Neural cell (in vitro differentiated cells): ENCODE measurements around the gene CASZ1. TPM values are rescaled to one million over a fixed set of nuclear protein-coding genes. Genes with fewer than 3 reads are reported as not detected.

Experiments used
- H2AFZ ChIP-seq: fragments of 200-600, 300-800 bp; sonication (generic), shearing (Covaris generic); 2 replicates; pipeline ENCODE4 v1.6.0; 2014; ENCODE audit warnings: low read depth, mild to moderate bottlenecking, antibody characterized with exemption, low read length, moderate library complexity
- H3F3A ChIP-seq: fragments of 200-600 bp; shearing (Covaris generic); 2 replicates; pipeline ENCODE4 v1.6.1; 2016; ENCODE audit warnings: mild to moderate bottlenecking, moderate library complexity, mixed read lengths, antibody characterized with exemption, low read length; ENCODE audit not compliant: insufficient read depth, poor library complexity, severe bottlenecking
- H3K27ac ChIP-seq: fragments of 200-600, 300-800 bp; sonication (generic), shearing (Covaris generic); 2 replicates; pipeline ENCODE4 v1.5.1; 2014; ENCODE audit warnings: mild to moderate bottlenecking, low read length, moderate library complexity
- H3K27me3 ChIP-seq: fragments of 300-800, 200-600 bp; sonication (generic), shearing (Covaris generic); 2 replicates; pipeline ENCODE4 v1.6.0; 2014; ENCODE audit warnings: mild to moderate bottlenecking, low read depth, low read length, moderate library complexity; ENCODE audit not compliant: insufficient read depth
- H3K36me3 ChIP-seq: fragments of 300-800, 200-600 bp; sonication (generic), shearing (Covaris generic); 2 replicates; pipeline ENCODE4 v1.5.1; 2014; ENCODE audit warnings: mild to moderate bottlenecking, antibody characterized with exemption, low read length, moderate library complexity; ENCODE audit not compliant: insufficient read depth
- H3K4me2 ChIP-seq: fragments of 300-800, 200-600 bp; sonication (generic), shearing (Covaris generic); 2 replicates; pipeline ENCODE4 v1.6.0; 2014; ENCODE audit warnings: mild to moderate bottlenecking, low read length
- H3K4me3 ChIP-seq: fragments of 300-800, 200-600 bp; sonication (generic), shearing (Covaris generic); 2 replicates; pipeline ENCODE4 v1.5.1; 2014; ENCODE audit warnings: mild to moderate bottlenecking, low read length, moderate library complexity
- H3K79me2 ChIP-seq: fragments of 200-600 bp; shearing (Covaris generic); replicated peaks from 2 replicates; pipeline ENCODE4 v1.6.0; 2014; ENCODE audit warnings: mild to moderate bottlenecking, low read length, moderate library complexity; ENCODE audit not compliant: insufficient read depth
- H3K9ac ChIP-seq: fragments of 300-800, 200-600 bp; sonication (generic), shearing (Covaris generic); 2 replicates; pipeline ENCODE4 v1.6.1; 2016; ENCODE audit warnings: mild to moderate bottlenecking, low read length, mixed read lengths
- H3K9me2 ChIP-seq: fragments of 200-600 bp; shearing (Covaris generic); 2 replicates; pipeline ENCODE4 v1.6.1; 2016; ENCODE audit warnings: mild to moderate bottlenecking, low read length, mixed read lengths; ENCODE audit not compliant: insufficient read depth
- H3K9me3 ChIP-seq: fragments of 200-600, 300-800 bp; sonication (generic), shearing (Covaris generic); 2 replicates; pipeline ENCODE4 v1.6.1; 2016; ENCODE audit warnings: mild to moderate bottlenecking, mixed run types, low read length, moderate library complexity, mixed read lengths
- H4K20me1 ChIP-seq: fragments of 200-600 bp; shearing (Covaris generic); 2 replicates; pipeline ENCODE4 v1.6.1; 2016; ENCODE audit warnings: mild to moderate bottlenecking, mixed run types; ENCODE audit not compliant: insufficient read depth
- EP300 ChIP-seq: fragments of 450-650 bp; conservative IDR thresholded peaks from 2 replicates; pipeline ENCODE4 v1.6.1; 2014; ENCODE audit warnings: antibody characterized with exemption, mild to moderate bottlenecking, moderate library complexity; ENCODE audit not compliant: poor library complexity, severe bottlenecking
- EZH2 ChIP-seq: fragments of 200-600, 300-800 bp; shearing (Covaris generic), sonication (generic); IDR thresholded peaks from 2 replicates; pipeline ENCODE4 v1.6.1; 2014; ENCODE audit warnings: antibody characterized with exemption, low read length, borderline replicate concordance, mild to moderate bottlenecking; ENCODE audit not compliant: insufficient read depth, poor library complexity, severe bottlenecking
- MXI1 ChIP-seq: fragments of 450-650 bp; conservative IDR thresholded peaks from 2 replicates; pipeline ENCODE4 v1.6.1; 2014; ENCODE audit warnings: antibody characterized with exemption, mild to moderate bottlenecking; ENCODE audit not compliant: poor library complexity, severe bottlenecking
- POLR2AphosphoS5 ChIP-seq: IDR thresholded peaks from 2 replicates; pipeline ENCODE4 v1.6.1; 2012
- RAD21 ChIP-seq: fragments of 450-650 bp; conservative IDR thresholded peaks from 2 replicates; pipeline ENCODE4 v1.6.1; 2014; ENCODE audit warnings: antibody characterized with exemption, mild to moderate bottlenecking, moderate library complexity
- SMC3 ChIP-seq: fragments of 450-650 bp; conservative IDR thresholded peaks from 2 replicates; pipeline ENCODE4 v1.6.1; 2014; ENCODE audit warnings: antibody characterized with exemption, mild to moderate bottlenecking, moderate library complexity; ENCODE audit not compliant: poor library complexity
- TAF1 ChIP-seq: IDR thresholded peaks from 2 replicates; pipeline ENCODE4 v1.6.1; 2012; ENCODE audit warnings: low read depth
- polyA plus RNA-seq: library from polyadenylated mRNA; depleted of rRNA; stranded (reverse); fragments of >200 nt; gene quantifications from 2 replicates; pipeline ENCODE4 v1.2.3, GENCODE V29; 2014
- TF ChIP-seq, protein P1 (sequence below): IDR thresholded peaks from 2 replicates; pipeline ENCODE4 v1.6.1; 2012; ENCODE audit warnings: borderline replicate concordance
- TF ChIP-seq, protein P2 (sequence below): fragments of 450-650 bp; IDR thresholded peaks from 2 replicates; pipeline ENCODE4 v1.5.1; 2014; ENCODE audit warnings: antibody characterized with exemption, mild to moderate bottlenecking, moderate library complexity; ENCODE audit not compliant: poor library complexity, severe bottlenecking

Gene CASZ1
- polyA plus RNA-seq, 1 donor from 2014 or later: 0.27 TPM

DNA sequence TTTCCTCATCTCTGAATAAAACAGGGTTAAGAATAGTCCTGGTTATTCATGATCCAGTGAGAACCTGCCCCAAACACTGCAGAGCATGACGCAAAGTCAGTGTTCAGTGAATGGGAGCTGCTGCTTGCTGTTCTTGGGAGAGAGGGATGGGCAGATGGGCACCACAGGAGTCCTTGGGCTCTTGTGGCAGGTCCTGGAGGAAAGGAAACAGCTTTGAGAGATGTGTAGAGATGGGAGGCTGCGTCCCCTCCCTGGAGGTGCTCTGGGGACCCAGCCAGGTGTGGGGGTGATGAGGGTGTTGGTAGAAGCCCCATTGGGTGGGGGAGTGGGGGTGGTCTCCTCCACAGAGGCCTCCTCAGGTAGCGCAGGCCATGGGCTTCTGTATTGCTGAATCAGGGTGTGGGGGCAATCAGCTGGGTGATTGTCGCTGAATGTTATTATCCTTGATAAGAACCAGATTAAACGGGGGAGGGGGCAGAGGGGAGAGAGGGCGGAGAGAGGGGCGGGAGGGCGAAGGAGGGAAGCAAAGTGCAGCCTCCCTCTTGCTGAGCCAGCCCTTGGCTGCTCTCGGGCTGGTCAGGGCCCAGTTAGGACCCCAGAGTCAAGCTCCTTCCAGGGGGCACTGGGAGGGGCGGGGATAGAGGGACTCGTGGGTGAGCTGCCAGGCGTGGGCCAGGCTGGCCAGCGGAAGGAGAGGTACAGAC, 22.9 kb upstream of the CASZ1 start:
- H3K9ac ChIP-seq: no peak overlapping the region
- H3K9me3 ChIP-seq: no peaks in the 10 kb centered on the region
- H3K27ac ChIP-seq: no peak overlapping the region
- H3K27me3 ChIP-seq: no peaks in the 10 kb centered on the region
- TF ChIP-seq, protein P1, sequence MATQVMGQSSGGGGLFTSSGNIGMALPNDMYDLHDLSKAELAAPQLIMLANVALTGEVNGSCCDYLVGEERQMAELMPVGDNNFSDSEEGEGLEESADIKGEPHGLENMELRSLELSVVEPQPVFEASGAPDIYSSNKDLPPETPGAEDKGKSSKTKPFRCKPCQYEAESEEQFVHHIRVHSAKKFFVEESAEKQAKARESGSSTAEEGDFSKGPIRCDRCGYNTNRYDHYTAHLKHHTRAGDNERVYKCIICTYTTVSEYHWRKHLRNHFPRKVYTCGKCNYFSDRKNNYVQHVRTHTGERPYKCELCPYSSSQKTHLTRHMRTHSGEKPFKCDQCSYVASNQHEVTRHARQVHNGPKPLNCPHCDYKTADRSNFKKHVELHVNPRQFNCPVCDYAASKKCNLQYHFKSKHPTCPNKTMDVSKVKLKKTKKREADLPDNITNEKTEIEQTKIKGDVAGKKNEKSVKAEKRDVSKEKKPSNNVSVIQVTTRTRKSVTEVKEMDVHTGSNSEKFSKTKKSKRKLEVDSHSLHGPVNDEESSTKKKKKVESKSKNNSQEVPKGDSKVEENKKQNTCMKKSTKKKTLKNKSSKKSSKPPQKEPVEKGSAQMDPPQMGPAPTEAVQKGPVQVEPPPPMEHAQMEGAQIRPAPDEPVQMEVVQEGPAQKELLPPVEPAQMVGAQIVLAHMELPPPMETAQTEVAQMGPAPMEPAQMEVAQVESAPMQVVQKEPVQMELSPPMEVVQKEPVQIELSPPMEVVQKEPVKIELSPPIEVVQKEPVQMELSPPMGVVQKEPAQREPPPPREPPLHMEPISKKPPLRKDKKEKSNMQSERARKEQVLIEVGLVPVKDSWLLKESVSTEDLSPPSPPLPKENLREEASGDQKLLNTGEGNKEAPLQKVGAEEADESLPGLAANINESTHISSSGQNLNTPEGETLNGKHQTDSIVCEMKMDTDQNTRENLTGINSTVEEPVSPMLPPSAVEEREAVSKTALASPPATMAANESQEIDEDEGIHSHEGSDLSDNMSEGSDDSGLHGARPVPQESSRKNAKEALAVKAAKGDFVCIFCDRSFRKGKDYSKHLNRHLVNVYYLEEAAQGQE: no peak
- TF ChIP-seq MXI1 (no peak), RAD21 (no peak), EZH2 (no peak), EP300 (no peak), POLR2AphosphoS5 (no peak), SMC3 (no peak), TAF1 (no peak)
- TF ChIP-seq, protein P2, sequence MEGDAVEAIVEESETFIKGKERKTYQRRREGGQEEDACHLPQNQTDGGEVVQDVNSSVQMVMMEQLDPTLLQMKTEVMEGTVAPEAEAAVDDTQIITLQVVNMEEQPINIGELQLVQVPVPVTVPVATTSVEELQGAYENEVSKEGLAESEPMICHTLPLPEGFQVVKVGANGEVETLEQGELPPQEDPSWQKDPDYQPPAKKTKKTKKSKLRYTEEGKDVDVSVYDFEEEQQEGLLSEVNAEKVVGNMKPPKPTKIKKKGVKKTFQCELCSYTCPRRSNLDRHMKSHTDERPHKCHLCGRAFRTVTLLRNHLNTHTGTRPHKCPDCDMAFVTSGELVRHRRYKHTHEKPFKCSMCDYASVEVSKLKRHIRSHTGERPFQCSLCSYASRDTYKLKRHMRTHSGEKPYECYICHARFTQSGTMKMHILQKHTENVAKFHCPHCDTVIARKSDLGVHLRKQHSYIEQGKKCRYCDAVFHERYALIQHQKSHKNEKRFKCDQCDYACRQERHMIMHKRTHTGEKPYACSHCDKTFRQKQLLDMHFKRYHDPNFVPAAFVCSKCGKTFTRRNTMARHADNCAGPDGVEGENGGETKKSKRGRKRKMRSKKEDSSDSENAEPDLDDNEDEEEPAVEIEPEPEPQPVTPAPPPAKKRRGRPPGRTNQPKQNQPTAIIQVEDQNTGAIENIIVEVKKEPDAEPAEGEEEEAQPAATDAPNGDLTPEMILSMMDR: no peak
- no peak overlapping the region for H3K4me2 ChIP-seq
- H4K20me1 ChIP-seq: no peaks in the 10 kb centered on the region
- H3K36me3 ChIP-seq: no peaks in the 10 kb centered on the region
- no peaks in the 10 kb centered on the region for H3K79me2 ChIP-seq
- H3K9me2 ChIP-seq: no peaks in the 10 kb centered on the region
- no peak overlapping the region for H2AFZ ChIP-seq
- H3F3A ChIP-seq: no peaks in the 10 kb centered on the region
- H3K4me3 ChIP-seq: no peak overlapping the region

DNA sequence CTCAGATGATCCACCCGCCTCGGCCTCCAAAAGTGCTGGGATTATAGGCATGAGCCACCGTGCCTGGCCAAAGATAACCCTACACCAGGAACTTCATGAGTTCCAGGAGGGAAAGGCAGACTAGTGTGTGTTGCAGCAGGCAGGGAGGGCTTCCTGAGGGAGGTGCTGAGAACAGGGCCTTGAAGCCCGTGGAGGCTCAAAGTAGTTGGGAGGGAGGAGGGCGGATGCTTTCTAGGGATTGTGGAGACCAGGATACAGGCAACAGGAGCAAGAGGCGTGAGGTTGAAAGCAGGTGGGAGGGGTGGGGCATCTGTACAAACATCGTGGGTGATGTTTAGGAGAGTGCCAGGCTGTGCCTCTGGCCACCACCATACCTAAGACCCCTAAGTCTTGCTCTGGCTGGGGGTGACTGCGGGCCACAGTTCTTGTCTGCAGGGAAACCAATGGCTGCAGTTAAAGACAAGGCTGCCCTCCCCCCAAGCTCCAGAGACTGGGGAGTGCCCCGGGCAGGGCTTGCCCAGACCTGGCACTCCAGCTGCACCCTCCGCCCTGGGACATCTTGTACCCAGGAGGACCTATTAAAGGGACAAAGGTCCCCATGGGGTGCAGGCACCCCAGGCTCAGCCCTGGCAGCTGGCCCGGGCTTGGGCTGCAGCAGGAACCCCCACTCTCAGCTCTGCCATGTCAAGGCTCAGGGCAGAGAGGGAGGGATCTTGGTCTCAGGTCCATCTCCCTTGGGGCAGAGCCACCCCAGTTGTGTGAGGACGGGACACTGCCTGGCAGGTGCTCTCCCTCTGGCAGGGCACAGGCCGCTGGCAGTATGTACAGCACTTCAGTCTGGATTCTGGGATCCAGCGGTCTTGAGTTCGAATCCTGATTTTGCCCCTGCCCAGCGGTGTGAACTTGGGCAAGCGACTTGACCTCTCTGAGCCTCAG, 22.1 kb upstream of the CASZ1 start:
- TF ChIP-seq RAD21 (no peak), TAF1 (no peak), EZH2 (no peak), SMC3 (no peak), POLR2AphosphoS5 (no peak)
- TF ChIP-seq, protein P2: no peak
- H3F3A ChIP-seq: no peaks in the 10 kb centered on the region
- H3K9ac ChIP-seq: no peak overlapping the region
- no peak overlapping the region for H3K4me2 ChIP-seq
- no peaks in the 10 kb centered on the region for H3K27me3 ChIP-seq
- no peaks in the 10 kb centered on the region for H4K20me1 ChIP-seq
- H3K9me3 ChIP-seq: no peaks in the 10 kb centered on the region
- H3K4me3 ChIP-seq: no peak overlapping the region
- no peak overlapping the region for H2AFZ ChIP-seq
- H3K9me2 ChIP-seq: no peaks in the 10 kb centered on the region
- H3K36me3 ChIP-seq: no peaks in the 10 kb centered on the region
- H3K79me2 ChIP-seq: no peaks in the 10 kb centered on the region
- H3K27ac ChIP-seq: no peak overlapping the region
